ENCODE results near the gene FMO1. TPM values are rescaled to one million over a fixed set of nuclear protein-coding genes. Genes with fewer than 3 reads are reported as not detected.

The FMO1 gene
- total RNA-seq, 1 donor from 2014 or later: 0.59 TPM

DNA sequence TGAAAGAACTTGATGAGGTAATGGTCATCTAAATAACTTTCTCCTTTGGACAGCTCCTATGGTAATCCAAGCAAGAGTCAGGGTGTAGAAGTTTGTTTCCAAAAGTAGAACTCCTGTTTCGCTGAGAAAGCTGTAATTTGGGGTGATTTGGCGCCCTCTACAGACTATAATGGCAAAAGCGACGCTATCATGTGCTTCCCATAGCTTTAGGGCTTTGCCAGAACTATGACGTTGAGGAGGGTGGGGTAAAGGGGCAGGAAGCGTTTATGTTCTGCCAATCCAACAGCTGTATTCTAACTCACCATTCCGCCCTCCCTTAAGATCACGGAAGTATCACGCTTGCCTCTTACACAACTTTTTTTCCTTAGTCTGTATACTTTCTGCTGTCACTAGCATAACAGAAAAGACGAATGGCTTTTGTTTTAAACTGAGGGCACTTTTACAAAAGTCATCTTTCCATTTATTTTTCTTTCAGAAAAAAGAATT lies 65.6 kb downstream of the FMO1 start, which contains the start of gene FMO4:
FMO4 (plus strand) TSS at position 349 of the 486 bp plus-strand sequence. CDS start 5,643 bp downstream, outside the sequence.
- intact Hi-C loops (cut with micrococcal nuclease): loop anchor here (2.0 to 10.0 kb wide), 3 partner anchors 67 to 349 kb away; partner anchors contain the start of gene FMO1
- DNase-seq (peak; percentile 53), ATAC-seq (peak; percentile 100)

DNA sequence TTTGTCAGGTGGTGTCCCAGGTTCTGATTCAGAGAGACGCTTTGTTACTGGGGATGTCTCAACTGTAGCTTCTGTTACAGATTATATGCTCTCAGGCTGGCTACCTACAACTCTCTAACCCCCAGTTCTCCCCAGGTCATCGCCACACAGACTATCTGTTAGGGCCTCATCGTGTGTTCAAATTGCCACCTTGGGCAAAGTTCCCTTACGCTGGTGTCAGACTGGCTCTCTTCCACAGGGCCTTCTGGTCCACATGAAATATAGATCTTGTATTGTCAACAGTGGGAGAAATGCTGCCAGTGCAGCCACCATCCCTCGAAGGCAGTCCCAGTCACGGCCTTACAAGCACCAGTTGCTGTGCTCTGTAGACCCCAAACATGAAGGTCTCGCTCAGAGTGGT lies 81.0 kb downstream of the FMO1 start:
- ATAC-seq: no peak
- DNase-seq: no peak
- intact Hi-C loops (cut with micrococcal nuclease): no loop called here

DNA sequence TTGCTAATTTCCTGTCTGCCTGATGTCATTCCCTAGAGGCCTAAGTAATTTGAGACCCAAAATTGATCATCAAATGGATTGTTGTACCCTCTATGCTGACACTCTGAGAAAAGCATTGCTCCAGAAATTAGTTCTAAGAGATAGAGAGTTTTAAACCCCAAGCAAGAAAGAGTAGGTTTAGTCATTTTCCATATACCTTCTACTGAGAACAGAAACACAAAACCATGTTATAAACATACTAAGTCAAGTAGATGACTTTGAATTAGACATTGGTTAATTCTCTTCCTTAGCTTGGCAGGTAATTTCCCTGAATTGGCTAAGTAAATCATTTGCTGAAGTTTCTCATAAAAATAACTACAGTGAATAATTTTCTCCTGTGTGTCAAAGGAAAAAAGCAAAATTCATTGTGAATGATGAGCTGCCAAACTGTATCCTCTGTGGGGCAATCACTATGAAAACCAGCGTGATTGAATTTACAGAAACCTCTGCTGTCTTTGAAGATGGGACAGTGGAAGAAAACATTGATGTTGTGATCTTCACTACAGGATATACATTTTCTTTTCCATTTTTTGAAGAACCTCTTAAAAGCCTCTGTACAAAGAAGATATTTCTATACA lies 85.8 kb downstream of the FMO1 start:
- DNase-seq (no peak), ATAC-seq (no peak)
- intact Hi-C loops (cut with micrococcal nuclease): no loop called here

Other genes with a start within 250 kb of the FMO1 start
- 1.8 TPM for gene FMO3, start 157.6 kb upstream of the FMO1 start, total RNA-seq
- 53.5 TPM for gene FMO2, start 63.2 kb upstream of the FMO1 start, total RNA-seq
- 2.2 TPM for gene FMO4, start 65.7 kb downstream of the FMO1 start, total RNA-seq
- 51.7 TPM for gene PRRC2C, start 237.0 kb downstream of the FMO1 start, total RNA-seq

All from left ventricle myocardium superior (tissue), 1 donor.